ENCODE measurements around the gene PTGES2. TPM values are rescaled to one million over a fixed set of nuclear protein-coding genes. Genes with fewer than 3 reads are reported as not detected.

The PTGES2 gene
- total and polyA plus RNA-seq, 2 of the 13 experiments (the other 11 are each of a cell fraction or from before 2014, with no cell fraction given), result 63.7 to 79.8 TPM

GRCh38 chr9:128163523-128164306, 36.2 kb upstream of the PTGES2 start:
- Histone ChIP-seq H3K4me3 (replicated peaks in 1 of 3; ENCODE audit: insufficient read depth in 1 of 3, low read depth in 2 of 3, low read length in 3 of 3) (no peak overlapping the region), H4K20me1 (ENCODE audit: insufficient read depth, low read length) (no peaks in the 10 kb centered on the region), H3K9ac (ENCODE audit: insufficient read depth, low read depth, low read length) (no peak overlapping the region), H3K9me3 (ENCODE audit: low read length) (no peaks in the 10 kb centered on the region), H3K4me1 (ENCODE audit: insufficient read depth, low read length) (peaks cover 16% of the 10 kb centered on the region), H3K27me3 (ENCODE audit: control insufficient read depth in 1 of 2, insufficient read depth in 2 of 2, low read length in 2 of 2) (no peaks in the 10 kb centered on the region), H3K36me3 (replicated peaks in 1 of 2; ENCODE audit: control insufficient read depth in 1 of 2, insufficient read depth in 2 of 2, low read length in 2 of 2) (peaks cover 10 to 48% of the 10 kb centered on the region in 2 experiments; a peak in 4 of 5 replicates), H2AFZ (ENCODE audit: low read length) (no peak overlapping the region), H3K27ac (ENCODE audit: extremely low read length, insufficient read depth, low read length) (no peak overlapping the region), H3K4me2 (ENCODE audit: low read depth, low read length) (no peak overlapping the region), H3K79me2 (ENCODE audit: insufficient read depth, low read length) (no peaks in the 10 kb centered on the region)
- no TSS peak for BruUV-seq (replicated peaks)
- in situ Hi-C loops (cut with HindIII; ENCODE audit: extremely low pct_ligation_motif_present, low pct_unique_long_range_greater_than_20kb), result no loop called here
- WGBS (ENCODE audit: low lambda C conversion rate), result 95% methylated on average over 4 of the region's 10 CpGs
- ATAC-seq, result no peak
- TF ChIP-seq ZNF264 (CRISPR knock-in tag; IDR thresholded peaks at IDR 0.05), result no peak
- peak; percentile 74 for TF ChIP-seq AGO2 (optimal IDR thresholded peaks at IDR 0.05; ENCODE audit: low read depth, low read length)
- no peak for TF ChIP-seq SATB2 (CRISPR knock-in tag; IDR thresholded peaks at IDR 0.05)
- TF ChIP-seq TEAD3 (CRISPR knock-in tag; optimal IDR thresholded peaks at IDR 0.05; ENCODE audit: borderline replicate concordance), result no peak
- TF ChIP-seq POLR2AphosphoS2 (IDR thresholded peaks at IDR 0.05; ENCODE audit: low read depth, low read length), result no peak
- no peak for TF ChIP-seq TARDBP (CRISPR knock-in tag; IDR thresholded peaks at IDR 0.05)
- no peak for TF ChIP-seq ZNF234 (CRISPR knock-in tag; conservative IDR thresholded peaks at IDR 0.05)
- TF ChIP-seq HNRNPL (IDR thresholded peaks at IDR 0.05; ENCODE audit: low read depth, low read length), result no peak
- TF ChIP-seq PBX3 (CRISPR knock-in tag; IDR thresholded peaks at IDR 0.05; ENCODE audit: borderline replicate concordance), result no peak
- no peak for TF ChIP-seq ZEB1 (IDR thresholded peaks at IDR 0.05; ENCODE audit: insufficient replicate concordance, low read depth)
- TF ChIP-seq TP53 (CRISPR knock-in tag; conservative IDR thresholded peaks at IDR 0.05), result no peak
- TF ChIP-seq ZNF768 (CRISPR knock-in tag; IDR thresholded peaks at IDR 0.05), result peak; percentile 89
- intact Hi-C loops (cut with micrococcal nuclease; ENCODE audit: unreplicated experiment), result no loop called here
- DNase-seq (ENCODE audit: low spot score), result no peak
- no peak for FAIRE-seq
- CTCF ChIA-PET (ENCODE audit: low intra/inter-chr PET ratio, low total read pairs), result no interaction called here
- POLR2A ChIA-PET, result no interaction called here
